HG03196 (cell line): ENCODE measurements around the gene ACOX3.

Source experiments
- ATAC-seq: cut with Tn5 transposase; IDR thresholded peaks from one replicate; pipeline ENCODE4 v1.9.1; 2021; ENCODE audit not compliant: unreplicated experiment

The ACOX3 gene

DNA sequence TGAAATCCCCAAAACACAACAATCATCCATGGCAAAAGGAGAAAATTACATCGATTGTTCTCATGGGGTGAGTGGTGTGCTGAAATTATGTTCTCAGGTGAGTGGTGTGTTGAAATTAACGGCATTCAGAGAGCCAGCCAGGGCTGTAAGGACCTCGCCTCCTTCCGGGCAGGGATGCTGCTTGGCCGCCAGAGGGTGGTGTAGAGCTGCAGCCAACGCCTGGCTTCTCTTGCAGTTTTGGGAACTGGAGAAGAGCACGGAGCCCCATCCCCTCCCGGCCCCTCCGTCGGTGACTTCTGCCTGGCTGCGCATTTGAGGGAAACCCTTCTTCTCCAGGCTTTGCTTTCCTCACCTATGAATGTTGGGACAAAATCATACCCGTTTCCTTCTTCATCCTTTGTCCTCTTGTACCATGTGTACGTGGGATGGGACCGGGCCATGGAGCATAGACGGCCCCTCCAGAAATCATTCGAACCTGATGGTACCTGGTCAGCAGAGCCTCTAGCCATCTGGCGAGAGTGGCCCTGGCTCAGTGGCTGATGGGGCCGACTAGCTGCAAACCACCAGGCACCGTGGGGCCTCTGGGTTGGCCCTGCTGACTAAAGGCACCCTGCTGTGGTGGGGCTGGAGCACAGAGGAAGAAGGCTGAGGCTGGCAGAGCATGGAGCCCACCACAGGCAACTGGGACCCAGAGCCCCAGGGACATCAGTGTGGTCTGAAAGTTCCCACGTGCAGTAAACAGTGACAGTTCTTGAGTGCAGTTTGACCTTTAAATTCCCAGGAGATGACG, 28.4 kb upstream of the ACOX3 start:
- no peak for ATAC-seq

DNA sequence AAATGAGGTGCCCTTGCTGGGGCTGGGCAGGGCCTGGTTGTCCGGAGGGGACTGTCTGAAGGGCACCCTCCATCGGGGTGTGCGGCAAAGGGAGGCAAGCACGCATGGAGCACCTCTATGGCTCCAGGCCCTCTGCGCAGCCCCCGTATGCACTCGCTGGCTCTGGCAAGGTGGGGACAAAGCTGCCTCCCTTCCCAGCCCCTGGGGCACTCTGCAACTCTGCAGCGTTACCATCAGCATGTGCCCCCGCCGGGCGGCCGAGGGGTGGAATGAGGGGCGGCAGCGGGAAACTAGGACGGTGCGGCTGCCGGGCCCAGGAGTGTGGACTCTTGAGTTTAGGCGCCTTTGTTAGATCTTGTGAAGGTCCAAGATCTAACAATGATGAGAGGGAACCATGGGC, 26.5 kb upstream of the ACOX3 start:
- no peak for ATAC-seq

GRCh38 chr4:8465615-8466611, 25.4 kb upstream of the ACOX3 start:
- ATAC-seq: no peak

- no peak for ATAC-seq
Measured at GRCh38 chr4:8464381-8464780, 23.9 kb upstream of the ACOX3 start.

- no peak for ATAC-seq
Measured at GRCh38 chr4:8463811-8464210, 23.3 kb upstream of the ACOX3 start.

GRCh38 chr4:8461616-8462015, 21.1 kb upstream of the ACOX3 start:
- ATAC-seq: no peak

DNA sequence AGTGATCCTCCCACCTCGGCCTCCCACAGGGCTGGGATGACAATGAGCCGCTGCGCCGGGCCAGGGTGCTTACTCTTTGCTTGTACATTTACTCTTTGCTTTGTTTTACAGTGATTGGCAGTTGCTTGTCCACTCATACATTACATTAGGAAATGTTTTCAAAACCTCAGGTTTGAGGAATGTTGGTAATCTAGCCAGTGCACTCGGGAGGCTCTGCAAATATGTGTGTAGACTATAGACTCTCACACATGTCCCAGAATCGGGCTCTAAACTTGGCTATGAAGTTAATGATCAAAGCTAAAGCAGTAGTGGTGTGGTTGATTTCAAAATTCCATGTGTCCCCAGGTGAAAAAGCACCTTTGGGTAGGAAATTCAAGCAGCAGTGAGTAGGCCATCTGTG, 20.6 kb upstream of the ACOX3 start:
- no peak for ATAC-seq

DNA sequence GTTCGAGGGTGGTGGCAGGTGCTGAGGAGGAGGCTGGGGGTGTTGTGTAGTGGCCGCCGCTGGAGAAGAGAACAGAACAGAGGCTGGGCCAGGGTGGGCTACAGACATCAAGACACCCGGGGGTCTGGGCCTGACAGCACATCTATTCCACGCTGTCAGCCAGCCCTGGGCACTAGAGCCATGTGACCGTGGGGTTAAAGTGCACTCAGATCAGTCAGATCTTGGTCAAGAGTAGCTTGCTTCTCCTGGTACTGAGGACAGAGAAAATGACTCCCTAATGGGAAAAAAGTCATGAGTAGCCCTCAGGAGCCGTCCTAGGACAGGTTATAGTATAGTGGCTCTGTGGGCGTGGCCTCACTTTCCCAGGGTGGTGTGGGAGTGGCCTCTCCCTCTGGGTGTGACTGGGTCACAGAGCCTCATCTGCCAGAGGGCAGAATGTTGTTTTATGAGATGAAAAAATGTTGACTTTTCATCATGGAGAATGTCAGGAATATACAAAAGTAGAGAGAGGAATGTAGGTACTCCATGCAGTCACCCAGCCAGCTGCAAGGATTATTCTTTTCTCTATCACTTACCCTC, 19.4 kb upstream of the ACOX3 start:
- ATAC-seq: no peak

DNA sequence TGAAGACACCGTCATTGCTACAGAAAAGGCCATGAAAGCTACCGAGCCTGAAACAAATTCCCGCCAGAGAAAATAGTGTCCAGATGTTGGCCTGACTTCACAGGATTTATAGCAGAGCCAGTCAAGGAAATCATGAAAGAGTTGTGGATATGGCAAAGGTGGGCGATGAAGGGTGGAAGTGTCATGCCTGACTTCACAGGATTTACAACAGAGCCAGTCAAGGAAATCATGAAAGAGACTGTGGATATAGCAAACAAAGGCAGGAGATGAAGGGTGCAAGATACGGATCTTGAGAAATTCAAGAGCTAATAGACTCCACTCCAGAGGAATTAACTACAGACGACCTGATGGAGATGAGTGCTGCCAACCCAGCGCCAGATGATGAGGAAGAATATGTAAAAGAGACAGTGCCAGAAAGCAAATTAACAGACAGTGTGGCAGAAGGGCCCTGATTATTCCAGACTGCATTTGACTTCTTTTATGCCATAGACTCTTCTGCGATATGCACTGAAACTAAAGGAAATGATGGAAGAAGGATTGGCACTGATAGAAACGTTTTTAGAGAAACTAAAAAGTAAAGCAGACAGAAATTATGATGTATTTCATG, 17.2 kb upstream of the ACOX3 start:
- ATAC-seq: no peak

DNA sequence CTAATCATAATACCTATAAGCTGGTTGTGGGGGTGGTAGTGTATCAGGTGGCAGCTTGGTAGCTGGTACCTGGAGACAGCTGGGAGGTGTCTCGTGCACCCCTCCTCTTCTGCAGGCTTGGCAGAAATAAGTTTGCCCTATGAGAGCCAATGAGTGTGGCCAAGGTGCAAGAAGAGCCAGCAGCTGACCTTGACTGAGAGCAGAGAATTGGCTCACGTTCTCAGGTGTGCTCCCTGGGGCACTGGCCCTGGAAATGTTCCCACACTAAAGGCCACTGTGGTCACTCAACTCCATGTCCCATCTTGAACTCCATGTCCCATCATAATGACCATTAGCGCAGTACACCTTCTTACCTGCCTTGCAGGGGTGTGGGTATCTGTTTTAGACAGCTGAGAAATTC, 13.4 kb upstream of the ACOX3 start:
- no peak for ATAC-seq

DNA sequence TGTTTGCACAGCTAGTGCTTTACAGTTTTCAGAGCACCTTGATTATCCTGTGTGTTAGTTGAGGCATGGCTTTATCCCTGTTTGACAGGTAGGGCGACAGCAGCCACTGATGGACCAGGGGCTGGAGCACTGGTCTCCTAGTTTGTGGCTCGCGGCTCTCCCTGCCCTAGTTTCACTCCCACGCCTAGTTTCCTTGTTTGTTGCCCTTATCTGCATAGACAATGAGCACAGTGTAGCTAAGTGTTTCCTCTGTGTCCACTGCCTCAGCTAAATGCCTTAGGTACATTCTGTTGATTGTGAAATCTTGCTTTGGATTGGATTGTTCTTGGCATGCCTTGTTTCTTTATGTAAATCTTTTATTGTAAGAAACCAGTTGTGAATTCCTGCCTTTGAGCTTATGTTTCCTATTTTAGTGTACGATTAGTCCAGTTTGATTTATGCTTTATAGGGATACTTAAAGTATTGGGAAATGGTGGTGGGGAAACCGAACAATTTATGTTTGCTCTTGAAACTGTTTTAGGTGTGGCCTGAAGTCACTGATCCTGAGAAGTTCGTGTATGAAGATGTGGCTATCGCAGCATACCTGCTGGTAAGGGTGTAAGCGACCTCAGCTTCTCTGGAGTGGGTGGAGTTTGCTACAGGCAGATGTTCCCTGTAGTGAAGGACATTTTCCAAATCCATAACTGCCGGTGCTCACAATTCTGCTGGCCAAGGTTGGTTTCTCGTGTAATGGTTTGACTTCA, 11.1 kb upstream of the ACOX3 start:
- ATAC-seq: no peak

DNA sequence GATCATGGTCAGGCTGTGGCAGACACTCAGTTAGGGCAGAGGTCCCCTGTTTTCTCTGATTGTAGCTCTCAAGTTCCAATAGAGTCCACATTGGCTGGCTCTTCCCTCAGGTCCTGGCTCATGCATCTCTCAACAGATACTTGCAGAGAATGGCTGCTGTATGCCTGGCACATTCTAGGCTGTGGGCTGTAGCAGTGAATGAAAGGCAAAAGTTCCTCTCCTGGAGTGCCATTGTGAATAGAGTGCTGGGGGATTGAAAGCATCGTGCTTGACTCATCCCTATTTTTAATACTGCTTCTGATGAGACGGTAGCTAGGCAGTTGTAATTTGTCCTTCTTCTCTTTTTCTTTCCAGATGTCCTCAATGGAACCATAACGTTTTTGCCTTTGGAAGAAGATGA, 5.6 kb upstream of the ACOX3 start:
- ATAC-seq: no peak

DNA sequence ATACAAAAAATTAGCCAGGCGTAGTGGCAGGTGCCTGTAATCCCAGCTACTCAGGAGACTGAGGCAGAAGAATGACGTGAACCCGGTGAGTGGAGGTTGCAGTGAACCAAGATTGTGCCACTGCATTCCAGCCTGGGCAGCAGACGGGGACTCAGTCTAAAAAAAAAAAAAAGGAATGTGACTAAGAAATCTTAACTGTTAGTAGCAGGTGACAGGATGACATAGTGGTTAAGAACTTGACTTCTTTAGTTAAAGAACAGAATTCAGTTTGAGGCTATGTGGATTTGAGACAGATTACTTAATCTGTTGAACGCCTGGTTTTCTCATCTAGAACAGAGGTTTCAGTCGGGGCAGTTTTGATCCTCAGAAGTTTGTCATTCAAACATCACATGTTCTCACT, 3.3 kb upstream of the ACOX3 start:
- ATAC-seq: no peak

DNA sequence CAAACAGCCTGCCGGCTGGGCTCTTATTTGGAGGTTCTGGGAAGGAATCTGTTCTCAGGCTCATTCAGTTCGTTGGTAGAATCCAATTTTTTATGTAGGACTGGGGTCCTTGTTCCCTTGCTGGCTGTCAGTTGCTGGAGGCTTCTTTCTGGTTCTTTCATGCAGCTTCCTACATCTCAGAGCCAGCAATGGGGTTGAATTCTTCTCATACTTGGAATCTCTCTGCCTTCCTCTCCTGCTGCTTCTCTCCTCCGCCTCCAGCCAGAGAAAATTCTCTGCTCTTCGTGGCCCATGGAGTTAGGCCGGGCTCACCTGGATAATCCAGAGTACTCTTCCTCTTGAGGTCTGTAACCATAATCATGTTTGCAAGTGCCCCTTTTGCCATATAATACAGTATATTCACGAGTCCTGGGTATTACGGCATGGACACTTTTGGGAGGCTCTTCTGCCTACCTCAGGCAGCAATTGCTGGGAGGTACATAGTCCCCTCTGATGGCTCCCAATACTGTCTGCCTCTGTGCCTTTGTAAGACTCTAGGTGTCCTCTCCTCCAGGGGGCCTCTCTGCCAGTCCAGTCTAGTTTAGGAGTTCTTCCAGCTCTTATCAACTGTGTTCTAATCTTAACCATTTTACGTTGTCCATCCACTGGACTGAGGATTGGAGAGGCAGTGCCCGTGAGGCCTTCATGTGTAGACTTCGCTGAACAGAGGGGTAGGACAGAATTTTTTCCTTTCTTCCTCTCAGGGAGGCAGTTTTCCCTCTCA, 2.3 kb upstream of the ACOX3 start:
- no peak for ATAC-seq

DNA sequence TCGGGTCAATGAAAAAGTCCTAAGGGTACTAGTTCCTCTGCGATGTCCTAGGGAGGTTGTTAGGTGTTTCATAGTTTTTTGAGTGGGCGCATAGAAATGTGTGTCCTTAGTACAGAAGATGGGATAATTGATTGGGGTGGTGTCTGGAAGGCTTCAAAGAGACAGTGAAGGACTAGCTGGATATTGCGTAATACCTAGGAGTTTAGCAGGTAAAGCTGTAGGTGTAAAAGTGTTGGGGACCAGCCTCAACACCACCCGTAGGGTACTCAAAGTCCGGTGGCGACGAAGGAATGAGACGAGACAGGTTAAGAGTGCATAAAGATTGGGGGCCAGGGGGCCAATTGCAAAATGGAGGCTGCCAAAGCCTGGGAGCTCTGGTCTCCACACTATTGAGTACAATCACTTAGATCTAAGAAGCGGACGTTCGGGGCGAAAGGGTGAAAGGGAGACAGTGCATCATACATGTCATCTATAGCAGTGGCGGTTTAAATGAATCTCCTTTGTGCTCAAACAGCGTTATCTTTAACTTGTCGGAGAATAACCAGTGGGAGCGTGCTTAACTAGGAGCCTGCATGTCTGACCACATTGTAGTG, 1.1 kb upstream of the ACOX3 start:
- no peak for ATAC-seq

DNA sequence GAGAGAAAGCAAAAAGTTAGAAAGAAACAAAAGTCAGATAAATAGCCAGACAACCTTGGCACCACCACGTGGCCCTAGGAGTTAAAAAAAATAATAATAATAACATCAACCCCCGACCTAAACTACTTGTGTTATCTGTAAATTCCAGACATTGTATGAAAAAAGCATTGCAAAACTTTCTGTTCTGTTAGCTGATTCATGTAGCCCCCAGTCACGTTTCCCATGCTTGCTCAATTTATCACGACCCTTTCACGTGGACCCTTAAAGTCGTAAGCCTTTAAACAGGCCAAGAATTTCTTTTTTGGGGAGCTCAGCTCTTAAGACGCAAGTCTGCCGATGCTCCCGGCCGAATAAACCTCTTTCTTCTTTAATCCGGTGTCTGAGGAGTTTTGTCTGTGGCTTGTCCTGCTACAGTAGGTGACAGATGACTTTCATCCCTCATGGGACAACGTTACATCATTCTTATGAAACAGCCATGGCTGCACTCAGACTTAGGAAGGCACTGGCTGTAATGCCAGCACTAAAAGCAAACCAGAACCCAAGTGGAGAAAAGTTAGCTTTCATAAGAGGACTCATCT, 520 bp downstream of the ACOX3 start:
- ATAC-seq: peak; percentile 13

GRCh38 chr4:8439168-8439567, 1.4 kb downstream of the ACOX3 start:
- no peak for ATAC-seq

GRCh38 chr4:8438743-8439142, 1.8 kb downstream of the ACOX3 start:
- ATAC-seq: no peak

GRCh38 chr4:8437281-8437680, 3.2 kb downstream of the ACOX3 start:
- ATAC-seq: no peak
